HL-60 (cell line): ENCODE data around the gene SRP54.

Experiments
- DNase-seq, 2 experiments: peaks; one replicate each; pipeline ENCODE4 v3.0.0-alpha.2; 2010 to 2020; ENCODE audit warnings: low read depth in 1 of 2, low spot score in 1 of 2
- H3K27ac ChIP-seq: fragments of 250-450 bp; sonication (Bioruptor Pico); replicated peaks from 2 replicates; pipeline ENCODE4 v1.5.1; 2020; ENCODE audit warnings: mild to moderate bottlenecking, moderate library complexity
- H3K27me3 ChIP-seq: fragments of 250-450 bp; sonication (Bioruptor Pico); 2 replicates; pipeline ENCODE4 v1.5.1; 2021; ENCODE audit warnings: mild to moderate bottlenecking, moderate library complexity; ENCODE audit not compliant: insufficient read depth, poor library complexity, severe bottlenecking
- H3K4me3 ChIP-seq: replicated peaks from 2 replicates; pipeline ENCODE4 v1.5.1; 2011; ENCODE audit warnings: mild to moderate bottlenecking, control low read depth, low read length; ENCODE audit not compliant: insufficient read depth
- GABPA ChIP-seq: IDR thresholded peaks from 2 replicates; pipeline ENCODE4 v1.6.1; 2012; ENCODE audit warnings: low read depth
- POLR2AphosphoS5 ChIP-seq: IDR thresholded peaks from 2 replicates; pipeline ENCODE4 v1.6.1; 2012; ENCODE audit warnings: low read depth
- SPI1 ChIP-seq: IDR thresholded peaks from 2 replicates; pipeline ENCODE4 v1.6.1; 2012; ENCODE audit warnings: low read depth, mild to moderate bottlenecking, borderline replicate concordance
- TF ChIP-seq, protein P1 (sequence below): IDR thresholded peaks from one replicate; pipeline ENCODE4 v1.5.1; 2011; ENCODE audit warnings: low read length, control low read depth, inconsistent platforms; ENCODE audit not compliant: insufficient read depth
- TF ChIP-seq, protein P2 (sequence below): IDR thresholded peaks from 2 replicates; pipeline ENCODE4 v1.6.1; 2012; ENCODE audit warnings: low read depth; ENCODE audit not compliant: insufficient replicate concordance

SRP54 gene

DNA sequence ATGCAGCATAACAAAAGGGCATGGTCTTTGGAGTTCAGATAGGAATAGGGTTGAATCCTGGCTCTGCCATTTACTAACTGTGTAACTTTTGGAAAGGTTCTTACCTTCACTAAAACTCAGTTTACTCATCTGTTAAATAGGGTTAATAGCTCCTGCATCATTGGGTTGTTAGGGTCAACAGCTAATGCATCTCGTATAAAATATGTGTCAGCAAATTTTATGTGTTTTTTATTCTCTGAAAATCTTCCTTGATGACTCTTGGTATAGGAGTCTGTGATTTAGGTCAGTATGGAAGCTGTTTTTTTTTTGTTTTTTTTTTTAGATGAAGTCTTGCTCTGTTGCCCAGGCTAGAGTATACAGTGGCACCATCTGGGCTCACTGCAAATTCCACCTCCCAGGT lies 36.1 kb upstream of the SRP54 start:
- TF ChIP-seq GABPA (no peak), POLR2AphosphoS5 (no peak), SPI1 (no peak)
- TF ChIP-seq, protein P1, sequence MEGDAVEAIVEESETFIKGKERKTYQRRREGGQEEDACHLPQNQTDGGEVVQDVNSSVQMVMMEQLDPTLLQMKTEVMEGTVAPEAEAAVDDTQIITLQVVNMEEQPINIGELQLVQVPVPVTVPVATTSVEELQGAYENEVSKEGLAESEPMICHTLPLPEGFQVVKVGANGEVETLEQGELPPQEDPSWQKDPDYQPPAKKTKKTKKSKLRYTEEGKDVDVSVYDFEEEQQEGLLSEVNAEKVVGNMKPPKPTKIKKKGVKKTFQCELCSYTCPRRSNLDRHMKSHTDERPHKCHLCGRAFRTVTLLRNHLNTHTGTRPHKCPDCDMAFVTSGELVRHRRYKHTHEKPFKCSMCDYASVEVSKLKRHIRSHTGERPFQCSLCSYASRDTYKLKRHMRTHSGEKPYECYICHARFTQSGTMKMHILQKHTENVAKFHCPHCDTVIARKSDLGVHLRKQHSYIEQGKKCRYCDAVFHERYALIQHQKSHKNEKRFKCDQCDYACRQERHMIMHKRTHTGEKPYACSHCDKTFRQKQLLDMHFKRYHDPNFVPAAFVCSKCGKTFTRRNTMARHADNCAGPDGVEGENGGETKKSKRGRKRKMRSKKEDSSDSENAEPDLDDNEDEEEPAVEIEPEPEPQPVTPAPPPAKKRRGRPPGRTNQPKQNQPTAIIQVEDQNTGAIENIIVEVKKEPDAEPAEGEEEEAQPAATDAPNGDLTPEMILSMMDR, result no peak
- TF ChIP-seq, protein P2, sequence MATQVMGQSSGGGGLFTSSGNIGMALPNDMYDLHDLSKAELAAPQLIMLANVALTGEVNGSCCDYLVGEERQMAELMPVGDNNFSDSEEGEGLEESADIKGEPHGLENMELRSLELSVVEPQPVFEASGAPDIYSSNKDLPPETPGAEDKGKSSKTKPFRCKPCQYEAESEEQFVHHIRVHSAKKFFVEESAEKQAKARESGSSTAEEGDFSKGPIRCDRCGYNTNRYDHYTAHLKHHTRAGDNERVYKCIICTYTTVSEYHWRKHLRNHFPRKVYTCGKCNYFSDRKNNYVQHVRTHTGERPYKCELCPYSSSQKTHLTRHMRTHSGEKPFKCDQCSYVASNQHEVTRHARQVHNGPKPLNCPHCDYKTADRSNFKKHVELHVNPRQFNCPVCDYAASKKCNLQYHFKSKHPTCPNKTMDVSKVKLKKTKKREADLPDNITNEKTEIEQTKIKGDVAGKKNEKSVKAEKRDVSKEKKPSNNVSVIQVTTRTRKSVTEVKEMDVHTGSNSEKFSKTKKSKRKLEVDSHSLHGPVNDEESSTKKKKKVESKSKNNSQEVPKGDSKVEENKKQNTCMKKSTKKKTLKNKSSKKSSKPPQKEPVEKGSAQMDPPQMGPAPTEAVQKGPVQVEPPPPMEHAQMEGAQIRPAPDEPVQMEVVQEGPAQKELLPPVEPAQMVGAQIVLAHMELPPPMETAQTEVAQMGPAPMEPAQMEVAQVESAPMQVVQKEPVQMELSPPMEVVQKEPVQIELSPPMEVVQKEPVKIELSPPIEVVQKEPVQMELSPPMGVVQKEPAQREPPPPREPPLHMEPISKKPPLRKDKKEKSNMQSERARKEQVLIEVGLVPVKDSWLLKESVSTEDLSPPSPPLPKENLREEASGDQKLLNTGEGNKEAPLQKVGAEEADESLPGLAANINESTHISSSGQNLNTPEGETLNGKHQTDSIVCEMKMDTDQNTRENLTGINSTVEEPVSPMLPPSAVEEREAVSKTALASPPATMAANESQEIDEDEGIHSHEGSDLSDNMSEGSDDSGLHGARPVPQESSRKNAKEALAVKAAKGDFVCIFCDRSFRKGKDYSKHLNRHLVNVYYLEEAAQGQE, result no peak
- DNase-seq, result no peak
- Histone ChIP-seq H3K4me3 (no peak overlapping the region), H3K27ac (no peak overlapping the region), H3K27me3 (no peaks in the 10 kb centered on the region)

DNA sequence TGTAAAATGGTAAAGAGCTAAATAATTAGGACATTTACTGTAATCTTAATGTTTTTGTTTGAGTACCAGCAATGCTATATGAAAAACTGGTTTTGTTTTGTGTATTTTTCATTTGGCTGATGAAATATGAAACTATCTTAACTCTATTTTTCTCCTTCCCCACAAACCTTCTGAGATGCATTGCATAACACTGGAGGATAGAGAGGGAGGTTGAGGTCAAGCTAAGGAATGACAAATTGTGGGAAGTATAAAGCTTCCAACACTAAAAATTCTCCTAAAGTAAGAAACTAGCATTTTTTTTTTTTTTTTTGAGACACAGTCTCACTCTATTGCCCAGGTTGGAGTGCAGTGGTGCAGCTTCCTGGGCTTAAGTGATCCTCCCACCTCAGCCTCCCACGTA lies 31.5 kb upstream of the SRP54 start:
- Histone ChIP-seq H3K4me3 (no peak overlapping the region), H3K27ac (no peak overlapping the region), H3K27me3 (no peaks in the 10 kb centered on the region)
- DNase-seq, result no peak
- TF ChIP-seq SPI1, result no peak
- TF ChIP-seq POLR2AphosphoS5, result no peak
- TF ChIP-seq, protein P2, result no peak
- TF ChIP-seq GABPA, result no peak
- TF ChIP-seq, protein P1, result no peak

DNA sequence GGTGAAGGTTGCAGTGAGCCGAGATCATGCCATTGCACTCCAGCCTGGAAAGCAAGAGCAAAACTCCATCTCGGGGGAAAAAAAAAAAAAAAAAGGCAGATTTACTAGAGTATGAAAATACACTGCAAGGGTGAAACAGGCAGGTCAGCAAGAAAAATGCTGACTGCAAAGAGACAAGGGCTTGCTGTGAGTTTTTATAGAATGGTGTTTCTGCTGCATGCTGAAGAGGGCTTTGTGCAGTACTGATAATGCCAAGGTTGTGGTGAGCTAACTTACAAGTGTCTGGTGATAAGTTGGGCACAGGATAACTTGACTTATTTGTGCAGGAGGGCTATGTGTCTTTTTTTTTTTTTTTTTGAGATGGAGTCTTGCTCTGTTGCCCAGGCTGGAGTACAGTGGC lies 25.9 kb upstream of the SRP54 start:
- no peak for DNase-seq
- H3K27ac ChIP-seq, result no peak overlapping the region
- no peak overlapping the region for H3K4me3 ChIP-seq
- H3K27me3 ChIP-seq, result no peaks in the 10 kb centered on the region
- TF ChIP-seq POLR2AphosphoS5 (no peak), GABPA (no peak), SPI1 (no peak)
- TF ChIP-seq, protein P2, result no peak
- TF ChIP-seq, protein P1, result no peak
